Measurements from ENCODE around the gene VPS11.

DNA sequence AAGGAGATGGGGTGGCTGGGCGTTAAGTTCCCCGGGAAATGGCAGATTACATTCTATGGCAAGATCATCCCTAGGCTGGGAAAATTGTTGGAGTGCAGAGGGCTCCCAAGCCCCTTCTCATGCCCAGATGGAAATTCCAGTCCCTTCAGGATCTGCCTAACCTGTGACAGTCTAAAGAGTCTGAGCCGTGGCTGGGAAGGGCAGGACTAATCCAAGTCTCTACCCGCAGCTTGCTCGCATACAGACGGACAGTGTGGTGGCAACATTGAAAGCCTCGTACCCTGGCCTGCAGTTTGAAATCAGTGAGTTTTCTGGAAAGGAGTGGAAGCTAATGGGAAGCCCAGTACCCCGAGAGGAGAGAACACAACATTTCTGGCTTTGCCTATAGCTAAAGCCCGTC lies 20.8 kb downstream of the VPS11 start:
- TF ChIP-seq, protein P1, sequence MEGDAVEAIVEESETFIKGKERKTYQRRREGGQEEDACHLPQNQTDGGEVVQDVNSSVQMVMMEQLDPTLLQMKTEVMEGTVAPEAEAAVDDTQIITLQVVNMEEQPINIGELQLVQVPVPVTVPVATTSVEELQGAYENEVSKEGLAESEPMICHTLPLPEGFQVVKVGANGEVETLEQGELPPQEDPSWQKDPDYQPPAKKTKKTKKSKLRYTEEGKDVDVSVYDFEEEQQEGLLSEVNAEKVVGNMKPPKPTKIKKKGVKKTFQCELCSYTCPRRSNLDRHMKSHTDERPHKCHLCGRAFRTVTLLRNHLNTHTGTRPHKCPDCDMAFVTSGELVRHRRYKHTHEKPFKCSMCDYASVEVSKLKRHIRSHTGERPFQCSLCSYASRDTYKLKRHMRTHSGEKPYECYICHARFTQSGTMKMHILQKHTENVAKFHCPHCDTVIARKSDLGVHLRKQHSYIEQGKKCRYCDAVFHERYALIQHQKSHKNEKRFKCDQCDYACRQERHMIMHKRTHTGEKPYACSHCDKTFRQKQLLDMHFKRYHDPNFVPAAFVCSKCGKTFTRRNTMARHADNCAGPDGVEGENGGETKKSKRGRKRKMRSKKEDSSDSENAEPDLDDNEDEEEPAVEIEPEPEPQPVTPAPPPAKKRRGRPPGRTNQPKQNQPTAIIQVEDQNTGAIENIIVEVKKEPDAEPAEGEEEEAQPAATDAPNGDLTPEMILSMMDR (IDR thresholded peaks at IDR 0.05), result no peak
- TF ChIP-seq POLR2A (IDR thresholded peaks at IDR 0.05), result no peak
- TF ChIP-seq POLR2AphosphoS5 (IDR thresholded peaks at IDR 0.05), result no peak
